Keratinocyte (primary cell): ENCODE results near the gene NOLC1.

Experiments used
- EZH2 ChIP-seq: IDR thresholded peaks from one replicate; pipeline ENCODE4 v1.6.1; 2012; ENCODE audit warnings: inconsistent platforms, mild to moderate bottlenecking, low read length, moderate library complexity
- TF ChIP-seq, protein P1 (sequence below), 3 experiments: IDR thresholded peaks in 1 of 3; conservative IDR thresholded peaks in 1 of 3; optimal IDR thresholded peaks in 1 of 3; 2 replicates in 2 of 3; 3 replicates in 1 of 3; pipeline versions ENCODE3 to v1.5.1; 2011; ENCODE audit warnings: low read length in 3 of 3, mild to moderate bottlenecking in 3 of 3, moderate library complexity in 2 of 3, control low read depth in 1 of 3, inconsistent platforms in 1 of 3; ENCODE audit not compliant: insufficient read depth in 2 of 3; ENCODE audit errors: extremely low read depth in 1 of 3

DNA sequence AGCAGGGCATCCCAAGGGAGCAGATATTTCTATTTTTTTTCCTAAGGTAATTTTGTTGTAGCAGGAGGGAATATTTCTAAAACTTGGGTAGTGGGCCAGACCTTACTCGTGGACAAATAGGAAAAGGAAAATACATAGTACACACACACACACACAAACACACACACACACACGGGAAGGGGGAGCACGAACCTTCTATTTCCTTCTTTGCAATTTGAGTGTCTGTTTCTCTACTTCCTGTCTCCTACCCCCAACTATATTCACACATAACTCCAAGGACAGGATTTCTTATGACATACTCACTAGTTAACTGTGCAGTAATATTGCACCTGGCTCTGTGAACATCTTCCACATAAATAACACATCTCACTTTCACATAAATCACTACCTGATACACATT is 36.4 kb upstream of the NOLC1 start:
- TF ChIP-seq, protein P1, sequence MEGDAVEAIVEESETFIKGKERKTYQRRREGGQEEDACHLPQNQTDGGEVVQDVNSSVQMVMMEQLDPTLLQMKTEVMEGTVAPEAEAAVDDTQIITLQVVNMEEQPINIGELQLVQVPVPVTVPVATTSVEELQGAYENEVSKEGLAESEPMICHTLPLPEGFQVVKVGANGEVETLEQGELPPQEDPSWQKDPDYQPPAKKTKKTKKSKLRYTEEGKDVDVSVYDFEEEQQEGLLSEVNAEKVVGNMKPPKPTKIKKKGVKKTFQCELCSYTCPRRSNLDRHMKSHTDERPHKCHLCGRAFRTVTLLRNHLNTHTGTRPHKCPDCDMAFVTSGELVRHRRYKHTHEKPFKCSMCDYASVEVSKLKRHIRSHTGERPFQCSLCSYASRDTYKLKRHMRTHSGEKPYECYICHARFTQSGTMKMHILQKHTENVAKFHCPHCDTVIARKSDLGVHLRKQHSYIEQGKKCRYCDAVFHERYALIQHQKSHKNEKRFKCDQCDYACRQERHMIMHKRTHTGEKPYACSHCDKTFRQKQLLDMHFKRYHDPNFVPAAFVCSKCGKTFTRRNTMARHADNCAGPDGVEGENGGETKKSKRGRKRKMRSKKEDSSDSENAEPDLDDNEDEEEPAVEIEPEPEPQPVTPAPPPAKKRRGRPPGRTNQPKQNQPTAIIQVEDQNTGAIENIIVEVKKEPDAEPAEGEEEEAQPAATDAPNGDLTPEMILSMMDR (optimal IDR thresholded peaks at IDR 0.05 in 1 of 3, IDR thresholded peaks at IDR 0.05 in 1 of 3, conservative IDR thresholded peaks at IDR 0.05 in 1 of 3; ENCODE audit: extremely low read depth in 1 of 3, insufficient read depth in 2 of 3, low read length in 3 of 3): no peak
- TF ChIP-seq EZH2: no peak
